Left hindlimb (tissue), 1 donor: Measurements from ENCODE around the gene TRAPPC12.

Source experiments
- DNase-seq: peaks from one replicate; pipeline ENCODE4 v3.0.0-alpha.2; 2018

Gene TRAPPC12

DNA sequence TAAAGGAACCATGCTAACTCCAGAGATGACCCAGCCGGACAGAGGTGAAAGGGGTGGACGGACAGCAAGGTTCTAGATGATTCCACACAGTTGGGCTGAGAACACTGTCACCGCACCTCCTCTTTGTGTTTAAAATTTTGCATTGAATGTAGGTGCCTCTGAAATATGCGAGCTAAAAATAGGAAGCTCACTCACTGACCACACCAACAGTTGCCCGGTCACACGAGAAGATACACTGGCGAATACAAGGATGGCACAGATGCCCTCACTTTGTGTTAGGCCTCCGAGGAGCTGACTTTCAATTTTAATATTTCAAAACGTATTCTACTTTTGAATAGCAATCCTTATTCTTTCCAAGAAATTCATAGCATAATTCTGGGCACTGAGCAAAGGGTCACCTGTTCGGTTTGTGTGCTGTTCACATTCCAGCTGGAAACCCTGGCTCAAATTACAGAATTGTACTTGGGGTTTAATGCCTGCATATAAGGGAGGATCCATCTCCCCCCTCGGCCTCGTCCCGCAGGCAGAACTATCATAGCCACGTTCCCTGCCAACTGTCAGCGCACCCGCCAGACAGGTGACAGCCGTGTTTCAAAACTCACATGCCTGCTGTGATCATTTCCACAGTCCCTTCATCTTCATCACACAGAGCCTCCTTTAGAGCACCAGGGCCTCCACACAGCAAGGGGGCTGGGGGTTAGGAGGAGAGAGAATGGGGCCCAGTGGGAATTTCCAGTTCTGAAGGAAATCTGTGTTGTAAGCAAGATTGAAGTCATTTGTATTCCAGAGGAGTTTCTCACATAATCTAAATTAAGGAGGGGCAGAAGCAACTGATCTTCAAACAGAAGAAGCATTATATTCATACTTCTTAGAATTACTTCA is 91.6 kb downstream of the TRAPPC12 start:
- no peak for DNase-seq

GRCh38 chr2:3472296-3472695 is 92.8 kb downstream of the TRAPPC12 start:
- DNase-seq: no peak

DNA sequence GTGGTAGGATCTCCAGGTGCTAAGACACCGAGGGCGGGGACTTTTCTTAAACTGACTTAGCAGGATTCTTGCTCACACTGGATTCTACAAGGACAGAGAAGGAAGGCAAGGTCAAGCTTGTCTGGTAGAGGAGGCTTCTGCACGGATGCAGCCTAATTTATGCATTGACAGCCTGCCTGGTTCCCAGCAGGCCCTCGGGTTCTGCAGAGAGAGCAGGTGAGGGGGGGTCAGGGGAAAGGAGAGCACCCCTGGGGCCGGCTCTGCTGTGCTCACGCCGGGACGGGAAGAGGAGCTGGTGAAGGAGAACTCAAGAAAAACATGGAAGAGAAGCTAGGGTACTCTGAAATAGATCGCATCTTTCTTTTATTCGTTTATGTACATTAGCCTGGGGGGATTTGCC is 93.5 kb downstream of the TRAPPC12 start:
- no peak for DNase-seq

DNA sequence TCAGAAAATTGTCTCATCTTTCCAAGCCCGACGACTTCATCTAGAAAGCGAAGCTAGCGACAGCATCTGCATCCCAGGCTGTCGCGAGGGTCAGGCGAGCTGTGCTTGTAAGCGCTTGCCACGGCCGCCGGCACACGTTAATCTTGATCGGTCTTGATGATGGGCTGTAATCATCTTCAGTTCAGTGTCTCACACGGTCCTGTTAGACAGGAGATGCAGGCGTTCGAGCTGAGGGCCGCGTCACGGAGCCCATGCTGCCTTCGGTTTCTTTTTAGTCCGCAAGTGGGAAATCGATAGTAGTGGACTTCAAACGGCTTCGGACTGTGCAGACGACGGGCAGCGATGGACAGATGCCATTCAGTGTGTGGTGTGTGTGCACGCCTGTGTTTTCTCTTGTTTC is 96.3 kb downstream of the TRAPPC12 start:
- no peak for DNase-seq

GRCh38 chr2:3476321-3476984 is 97.0 kb downstream of the TRAPPC12 start:
- no peak for DNase-seq

DNA sequence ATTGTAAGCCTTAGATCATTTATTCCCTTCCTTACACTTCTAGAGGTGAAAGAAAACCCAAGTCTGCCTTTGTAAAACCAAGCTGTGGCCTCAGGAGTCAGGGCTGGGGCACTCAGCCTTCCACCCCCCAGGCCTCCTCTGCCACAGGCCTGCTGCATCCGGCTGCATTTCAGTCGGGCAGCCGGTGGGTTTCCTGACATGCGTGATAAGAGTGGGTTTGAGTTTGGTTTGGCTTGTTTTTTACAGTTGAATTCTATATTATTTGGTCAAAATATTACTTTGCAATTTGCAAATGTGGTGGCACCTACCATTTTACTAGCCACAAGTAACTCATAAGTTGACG is 97.5 kb downstream of the TRAPPC12 start:
- no peak for DNase-seq

DNA sequence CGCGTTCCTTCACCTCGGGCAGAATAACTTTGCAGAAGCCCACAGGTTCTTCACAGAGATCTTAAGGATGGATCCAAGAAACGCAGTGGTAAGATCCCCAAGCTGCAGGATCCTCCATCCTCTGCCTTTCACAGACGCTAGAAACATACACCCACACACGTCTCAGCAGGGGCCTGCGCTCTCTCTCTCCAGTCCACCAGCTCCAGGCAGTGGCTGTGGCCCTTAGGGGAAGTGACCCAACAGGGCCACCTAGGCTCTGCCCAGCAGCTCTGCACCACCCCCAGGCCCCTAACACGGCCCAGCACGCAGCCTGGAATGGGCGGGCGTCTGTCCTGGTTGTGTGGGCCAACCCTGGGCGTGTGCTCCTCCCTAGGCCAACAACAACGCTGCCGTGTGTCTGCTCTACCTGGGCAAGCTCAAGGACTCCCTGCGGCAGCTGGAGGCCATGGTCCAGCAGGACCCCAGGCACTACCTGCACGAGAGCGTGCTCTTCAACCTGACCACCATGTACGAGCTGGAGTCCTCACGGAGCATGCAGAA is 99.4 kb downstream of the TRAPPC12 start:
- DNase-seq: no peak

- no peak for DNase-seq
Measured at GRCh38 chr2:3479430-3480320, 100.2 kb downstream of the TRAPPC12 start.

DNA sequence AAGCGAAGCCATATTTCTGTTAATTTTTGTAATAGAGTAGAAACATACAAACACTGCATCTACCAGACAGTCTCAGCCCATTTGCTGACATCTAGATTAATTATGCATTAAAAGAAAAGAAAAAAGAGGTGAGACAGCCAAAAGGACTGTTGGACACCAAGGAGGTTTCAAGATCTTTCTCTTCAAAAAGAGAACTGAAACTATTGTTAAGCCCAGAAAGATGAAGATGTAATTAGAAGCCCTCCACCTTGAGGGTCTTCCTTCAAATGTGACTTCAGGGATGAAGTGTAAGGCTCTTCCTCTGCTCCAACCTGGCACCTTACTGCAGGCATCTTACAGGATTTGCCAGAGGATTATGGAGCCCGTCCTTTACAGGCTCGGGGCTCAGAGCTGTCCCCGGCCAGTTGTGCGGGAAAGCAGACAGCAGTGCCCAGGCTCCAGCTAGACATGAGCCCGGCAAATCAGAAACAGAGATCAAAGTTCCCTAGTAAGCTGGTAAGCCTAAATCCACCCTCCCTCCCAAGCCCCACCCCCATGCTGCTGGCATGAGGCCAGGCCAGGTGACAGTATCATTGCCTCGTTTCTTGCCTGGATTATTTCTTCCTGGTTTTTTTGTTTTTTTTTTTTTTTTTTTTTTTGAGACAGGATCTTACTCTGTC is 101.0 kb downstream of the TRAPPC12 start:
- DNase-seq: no peak

- DNase-seq: no peak
Measured at GRCh38 chr2:3481011-3481400, 101.5 kb downstream of the TRAPPC12 start.

GRCh38 chr2:3481736-3482362 is 102.4 kb downstream of the TRAPPC12 start:
- no peak for DNase-seq

DNA sequence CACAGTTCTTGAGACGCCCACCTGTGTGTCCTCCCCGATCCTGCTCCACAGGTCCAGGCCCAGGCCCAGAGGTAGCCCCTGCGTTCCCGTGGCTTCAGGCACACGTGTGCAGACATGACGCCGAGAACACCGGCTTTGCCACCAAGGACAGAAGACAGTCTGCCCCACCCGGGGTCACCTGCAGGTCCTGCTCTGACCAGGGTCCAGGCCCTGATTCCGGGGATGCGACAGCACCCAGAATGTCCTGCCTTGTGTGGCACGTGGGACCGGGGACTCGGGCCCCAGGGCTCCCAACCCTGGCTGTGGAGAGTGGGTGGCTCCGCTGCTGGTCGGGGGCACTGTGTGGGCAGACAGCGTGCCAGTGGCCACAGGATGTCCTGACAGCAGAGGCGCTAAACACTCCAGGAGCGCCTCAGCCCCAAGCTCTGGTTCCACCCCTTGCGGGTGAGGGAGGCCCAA is 102.9 kb downstream of the TRAPPC12 start:
- no peak for DNase-seq

- DNase-seq: peak; percentile 66
Measured at GRCh38 chr2:3483227-3483985, 103.9 kb downstream of the TRAPPC12 start.

DNA sequence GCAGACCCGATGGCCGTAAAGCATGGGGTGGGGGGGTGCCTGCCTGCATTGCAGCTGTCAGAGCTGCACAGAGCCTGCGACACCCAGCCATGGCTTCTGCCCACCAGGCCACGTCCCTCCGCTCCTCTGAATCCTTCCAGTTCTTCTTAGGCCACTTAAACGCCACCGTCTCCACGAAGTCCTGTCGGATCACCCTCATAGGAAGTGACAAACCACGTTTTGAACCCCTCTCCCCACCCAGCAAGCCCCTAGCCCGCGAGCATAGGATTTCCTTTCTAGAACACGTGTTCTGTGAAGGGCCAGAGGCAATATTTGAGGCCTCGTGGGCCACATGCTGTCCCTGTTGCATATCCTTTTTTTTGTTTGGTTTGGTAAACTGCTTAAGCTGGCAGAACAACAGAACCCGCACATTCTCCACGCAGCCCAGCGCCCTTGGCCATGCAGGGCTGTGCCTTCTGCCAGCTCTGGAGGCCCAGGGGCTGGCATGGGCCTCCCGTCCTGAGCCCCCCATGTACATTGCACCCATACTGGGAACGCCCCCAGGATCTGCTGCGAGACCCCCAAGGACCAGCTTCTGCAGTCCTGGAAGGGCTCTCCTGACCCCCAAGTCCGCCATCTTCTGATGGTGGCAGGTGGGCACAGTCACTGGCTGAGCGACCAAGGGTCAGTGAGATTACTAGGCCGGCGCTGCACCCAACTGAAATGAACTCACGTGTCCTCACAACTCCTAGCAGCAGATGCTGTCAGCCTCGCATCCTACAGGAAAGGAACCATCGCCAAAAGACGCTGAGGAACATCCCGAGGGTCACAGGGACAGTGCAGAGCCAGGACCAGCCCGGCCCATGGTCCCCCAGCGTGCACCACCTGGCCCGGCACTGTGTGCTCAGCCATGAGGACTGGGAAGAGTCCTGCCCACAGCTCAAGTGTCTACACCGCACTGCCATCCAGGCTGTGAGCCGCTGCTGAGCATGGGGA is 104.8 kb downstream of the TRAPPC12 start:
- DNase-seq: no peak

DNA sequence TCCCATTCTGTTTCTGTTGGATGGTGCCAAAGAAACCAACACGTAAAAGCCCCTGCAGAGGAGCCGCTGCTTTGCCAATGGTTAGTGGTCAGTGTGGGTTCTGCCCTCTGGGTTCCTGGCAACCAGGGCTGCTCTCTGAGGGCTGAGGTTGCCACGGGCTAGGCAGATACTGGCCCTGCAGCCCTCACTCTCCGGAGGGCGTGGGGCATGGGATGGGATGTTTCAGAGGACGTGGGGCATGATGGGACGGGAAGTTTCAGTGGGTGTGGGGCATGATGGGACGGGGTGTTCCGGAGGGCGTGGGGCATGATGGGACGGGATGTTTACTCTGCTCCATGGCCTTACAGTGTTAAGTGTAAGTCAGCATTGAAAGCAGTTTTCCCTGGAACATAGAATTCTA is 105.7 kb downstream of the TRAPPC12 start:
- DNase-seq: no peak

DNA sequence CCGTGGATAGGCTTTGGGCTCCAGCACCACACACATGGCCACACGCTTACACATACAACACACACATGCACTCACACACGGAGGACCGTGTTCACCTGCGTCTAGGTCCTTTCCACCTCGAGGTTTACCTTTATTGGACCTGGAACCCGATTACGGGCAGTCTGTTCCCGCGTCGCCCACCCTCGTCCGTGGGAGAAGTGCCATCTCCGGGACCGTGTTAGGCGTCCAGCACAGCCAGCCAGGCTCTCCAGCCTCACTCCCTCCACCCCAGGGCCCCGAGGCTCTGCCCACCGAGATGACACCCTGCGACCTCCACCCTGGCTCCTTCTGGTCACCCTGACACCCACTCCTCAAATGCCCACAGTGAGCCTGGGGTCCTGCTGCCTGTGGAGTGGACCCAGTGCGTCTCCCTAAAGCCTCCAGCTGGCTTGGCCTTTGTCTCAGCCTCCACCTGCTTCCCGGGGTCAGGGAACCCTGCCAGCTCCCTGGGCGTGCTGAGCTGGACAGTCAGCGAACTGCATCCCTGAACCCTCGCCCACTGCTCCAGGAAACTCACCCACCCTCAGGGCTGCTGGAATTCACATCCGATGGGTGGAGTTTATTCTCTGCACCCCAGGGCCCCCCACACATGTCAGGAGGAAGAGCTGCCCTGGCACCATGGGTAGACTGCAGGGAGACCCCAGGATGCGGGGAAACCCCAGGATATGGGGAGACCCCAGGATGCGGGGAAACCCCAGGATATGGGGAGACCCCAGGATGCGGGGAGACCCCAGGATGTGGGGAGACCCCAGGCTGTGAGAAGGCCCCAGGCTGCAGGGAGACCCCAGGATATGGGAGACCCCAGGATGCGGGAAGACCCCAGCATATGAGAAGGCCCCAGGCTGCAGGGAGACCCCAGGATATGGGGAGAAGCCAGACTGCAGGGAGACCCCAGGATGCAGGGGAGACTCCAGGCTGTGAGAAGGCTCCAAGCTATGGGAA is 106.8 kb downstream of the TRAPPC12 start:
- DNase-seq: no peak

DNA sequence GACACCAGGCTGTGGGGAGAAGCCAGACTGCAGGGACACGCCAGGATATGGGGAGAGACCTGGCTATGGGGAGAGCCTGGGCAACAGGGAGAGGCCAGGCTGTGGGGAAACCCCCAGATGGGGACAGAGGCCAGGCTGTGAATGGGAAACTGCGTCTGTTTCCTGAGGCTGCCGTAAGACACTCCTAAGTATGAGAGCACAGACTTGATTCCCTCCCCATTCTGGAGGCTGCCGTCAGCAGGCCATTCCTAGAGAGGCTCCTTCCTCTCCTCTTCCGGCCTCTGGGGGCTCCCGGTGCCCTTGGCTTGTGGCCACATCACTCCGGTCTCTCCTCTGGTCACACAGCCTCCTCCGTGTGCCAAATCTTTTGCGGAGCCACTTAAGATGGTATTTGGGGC is 107.5 kb downstream of the TRAPPC12 start:
- no peak for DNase-seq

DNA sequence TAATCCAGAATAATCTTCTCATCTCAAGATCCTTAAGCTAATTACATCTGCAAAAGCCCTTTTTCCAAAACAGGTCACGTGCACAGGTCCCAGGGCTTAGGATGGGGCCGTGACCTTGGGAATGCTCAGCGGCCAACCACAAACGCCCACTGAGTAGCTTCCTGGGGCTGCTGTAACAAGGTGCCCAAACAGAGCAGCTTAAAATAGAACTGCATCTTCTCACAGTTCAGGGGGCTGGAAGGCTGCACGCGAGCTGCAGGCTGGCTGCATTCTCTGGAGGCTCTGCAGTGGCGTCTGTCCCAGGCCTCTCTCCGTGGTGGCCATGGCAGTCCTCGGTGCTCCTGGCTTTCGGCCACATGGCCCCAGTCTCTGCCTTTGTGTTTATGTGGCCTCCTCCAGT is 107.9 kb downstream of the TRAPPC12 start:
- DNase-seq: no peak

DNA sequence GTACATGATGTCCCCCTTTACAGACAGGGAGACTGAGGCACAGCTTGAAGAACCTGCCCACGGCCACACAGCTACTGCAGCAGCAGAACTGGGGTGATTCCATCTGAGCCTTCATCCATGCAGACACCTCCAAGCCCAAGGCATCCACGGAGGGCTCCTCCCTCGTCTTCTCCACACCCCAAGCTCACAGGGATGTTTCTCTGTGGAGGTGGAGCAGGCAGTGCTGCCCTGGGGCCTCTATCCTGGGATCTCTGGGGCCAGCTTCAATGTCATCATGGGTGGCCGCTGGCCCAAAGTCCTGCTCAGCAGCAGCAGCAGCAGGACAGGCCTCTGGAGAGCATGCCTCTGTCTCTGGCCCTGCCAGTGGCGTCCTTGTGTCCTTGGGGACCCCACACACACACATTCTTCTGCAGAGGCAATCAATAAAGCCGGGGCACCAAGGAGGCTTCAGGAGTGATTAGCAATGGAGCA is 108.6 kb downstream of the TRAPPC12 start:
- DNase-seq: no peak
